ENCODE data around the gene MCM3.

GRCh38 chr6:52255434-52255833 is 29.1 kb downstream of the MCM3 start:
- TF ChIP-seq CEBPB (IDR thresholded peaks at IDR 0.05; ENCODE audit: low read depth) = no peak
- no peak for TF ChIP-seq ZNF274 (IDR thresholded peaks at IDR 0.05; ENCODE audit: low read depth, low read length)
- TF ChIP-seq REST (IDR thresholded peaks at IDR 0.05; ENCODE audit: low read depth) = no peak
- no peak for TF ChIP-seq CTCF (IDR thresholded peaks at IDR 0.05 in 2 of 3, conservative IDR thresholded peaks at IDR 0.05 in 1 of 3; ENCODE audit: borderline replicate concordance in 1 of 3, insufficient read depth in 1 of 3, low read depth in 2 of 3, low read length in 2 of 3)
